Measurements from ENCODE around the gene HAT1.

The HAT1 gene

DNA sequence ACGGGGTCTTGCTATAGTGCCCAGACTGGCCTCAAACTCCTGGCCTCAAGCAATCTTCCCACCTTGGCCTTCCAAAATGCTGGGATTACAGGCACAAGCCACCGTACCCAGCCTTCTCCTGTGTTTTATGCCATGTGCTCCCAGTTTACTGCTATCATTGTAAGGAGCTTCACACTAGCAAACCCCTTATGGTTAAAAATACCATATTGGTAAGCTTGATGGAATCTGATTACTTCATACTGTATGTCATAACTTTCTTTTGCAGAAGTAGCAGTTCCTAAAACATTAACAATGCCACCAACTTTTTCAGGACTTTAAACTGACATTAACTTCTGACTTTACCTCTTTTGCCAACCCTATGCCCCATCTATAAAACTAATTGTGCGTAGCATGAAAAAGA, 36.2 kb downstream of the HAT1 start:
- H3K9me3 ChIP-seq (ENCODE audit: severe bottlenecking) = no peaks in the 10 kb centered on the region
- no peak overlapping the region for H3K27ac ChIP-seq
- TF ChIP-seq, protein P1, sequence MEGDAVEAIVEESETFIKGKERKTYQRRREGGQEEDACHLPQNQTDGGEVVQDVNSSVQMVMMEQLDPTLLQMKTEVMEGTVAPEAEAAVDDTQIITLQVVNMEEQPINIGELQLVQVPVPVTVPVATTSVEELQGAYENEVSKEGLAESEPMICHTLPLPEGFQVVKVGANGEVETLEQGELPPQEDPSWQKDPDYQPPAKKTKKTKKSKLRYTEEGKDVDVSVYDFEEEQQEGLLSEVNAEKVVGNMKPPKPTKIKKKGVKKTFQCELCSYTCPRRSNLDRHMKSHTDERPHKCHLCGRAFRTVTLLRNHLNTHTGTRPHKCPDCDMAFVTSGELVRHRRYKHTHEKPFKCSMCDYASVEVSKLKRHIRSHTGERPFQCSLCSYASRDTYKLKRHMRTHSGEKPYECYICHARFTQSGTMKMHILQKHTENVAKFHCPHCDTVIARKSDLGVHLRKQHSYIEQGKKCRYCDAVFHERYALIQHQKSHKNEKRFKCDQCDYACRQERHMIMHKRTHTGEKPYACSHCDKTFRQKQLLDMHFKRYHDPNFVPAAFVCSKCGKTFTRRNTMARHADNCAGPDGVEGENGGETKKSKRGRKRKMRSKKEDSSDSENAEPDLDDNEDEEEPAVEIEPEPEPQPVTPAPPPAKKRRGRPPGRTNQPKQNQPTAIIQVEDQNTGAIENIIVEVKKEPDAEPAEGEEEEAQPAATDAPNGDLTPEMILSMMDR (IDR thresholded peaks at IDR 0.05; ENCODE audit: low read depth, low read length) = no peak
- no peaks in the 10 kb centered on the region for H3K27me3 ChIP-seq (ENCODE audit: insufficient read depth, low read depth, severe bottlenecking)
- peaks cover 24% of the 10 kb centered on the region for H3K36me3 ChIP-seq
- no peak overlapping the region for H3K4me3 ChIP-seq (ENCODE audit: low read depth, low read length)
- no peak for DNase-seq

GRCh38 chr2:171959998-171960397, 37.7 kb downstream of the HAT1 start:
- H3K27me3 ChIP-seq (ENCODE audit: insufficient read depth, low read depth, severe bottlenecking) = no peaks in the 10 kb centered on the region
- DNase-seq = no peak
- TF ChIP-seq, protein P1 (IDR thresholded peaks at IDR 0.05; ENCODE audit: low read depth, low read length) = no peak
- H3K9me3 ChIP-seq (ENCODE audit: severe bottlenecking) = no peaks in the 10 kb centered on the region
- no peak overlapping the region for H3K4me3 ChIP-seq (ENCODE audit: low read depth, low read length)
- H3K27ac ChIP-seq = no peak overlapping the region
- H3K36me3 ChIP-seq = peaks cover 13% of the 10 kb centered on the region

DNA sequence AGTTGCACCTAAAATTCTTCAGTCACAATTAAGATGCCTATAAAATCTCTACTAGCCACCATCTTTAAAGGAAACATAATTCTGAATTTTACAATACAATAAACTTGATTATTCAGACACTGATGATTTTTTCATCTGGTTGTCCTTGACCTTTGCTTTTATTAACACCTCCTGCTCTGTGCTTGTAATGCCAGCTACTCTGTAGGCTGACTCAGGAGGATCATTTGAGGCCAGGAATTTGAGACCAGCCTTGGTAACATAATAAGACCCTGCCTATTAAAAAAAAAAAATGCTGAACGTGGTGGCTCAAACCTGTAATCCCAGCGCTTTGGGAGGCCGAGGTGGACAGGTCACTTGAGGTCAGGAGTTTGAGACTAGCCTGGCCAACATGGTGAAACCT, 38.3 kb downstream of the HAT1 start:
- TF ChIP-seq, protein P1 (IDR thresholded peaks at IDR 0.05; ENCODE audit: low read depth, low read length) = no peak
- DNase-seq = no peak
- no peaks in the 10 kb centered on the region for H3K9me3 ChIP-seq (ENCODE audit: severe bottlenecking)
- no peak overlapping the region for H3K27ac ChIP-seq
- no peak overlapping the region for H3K4me3 ChIP-seq (ENCODE audit: low read depth, low read length)
- H3K27me3 ChIP-seq (ENCODE audit: insufficient read depth, low read depth, severe bottlenecking) = no peaks in the 10 kb centered on the region
- peaks cover 11% of the 10 kb centered on the region for H3K36me3 ChIP-seq

- H3K9me3 ChIP-seq (ENCODE audit: severe bottlenecking) = no peaks in the 10 kb centered on the region
- DNase-seq = no peak
- H3K27me3 ChIP-seq (ENCODE audit: insufficient read depth, low read depth, severe bottlenecking) = no peaks in the 10 kb centered on the region
- no peak overlapping the region for H3K4me3 ChIP-seq (ENCODE audit: low read depth, low read length)
- TF ChIP-seq, protein P1 (IDR thresholded peaks at IDR 0.05; ENCODE audit: low read depth, low read length) = no peak
- H3K36me3 ChIP-seq = peaks cover 27% of the 10 kb centered on the region
- no peak overlapping the region for H3K27ac ChIP-seq
These were observed 40.9 kb downstream of the HAT1 start for GRCh38 chr2:171963198-171963597.

DNA sequence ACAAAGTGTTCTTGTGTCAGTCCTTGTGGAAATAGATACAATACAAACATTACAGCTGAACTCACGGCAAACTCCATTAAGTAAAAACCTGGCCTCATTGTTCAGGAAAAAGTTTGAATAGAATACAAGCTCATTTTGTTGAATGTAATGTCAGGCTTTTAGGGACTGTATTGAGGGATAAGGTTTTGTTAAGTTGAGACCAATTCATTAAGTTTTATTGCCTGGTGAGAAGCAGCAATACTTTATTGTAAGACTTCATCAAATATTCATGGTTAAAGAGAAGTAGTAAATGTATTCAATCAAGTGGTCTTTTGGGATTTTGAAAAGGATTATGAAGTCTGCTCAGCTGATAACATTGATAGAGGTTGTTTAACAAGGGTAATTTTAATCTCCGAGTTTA, 42.0 kb downstream of the HAT1 start:
- Histone ChIP-seq H3K27ac (no peak overlapping the region), H3K27me3 (ENCODE audit: insufficient read depth, low read depth, severe bottlenecking) (no peaks in the 10 kb centered on the region), H3K36me3 (peaks cover 35% of the 10 kb centered on the region), H3K4me3 (ENCODE audit: low read depth, low read length) (no peak overlapping the region), H3K9me3 (ENCODE audit: severe bottlenecking) (no peaks in the 10 kb centered on the region)
- no peak for DNase-seq
- TF ChIP-seq, protein P1 (IDR thresholded peaks at IDR 0.05; ENCODE audit: low read depth, low read length) = no peak

DNA sequence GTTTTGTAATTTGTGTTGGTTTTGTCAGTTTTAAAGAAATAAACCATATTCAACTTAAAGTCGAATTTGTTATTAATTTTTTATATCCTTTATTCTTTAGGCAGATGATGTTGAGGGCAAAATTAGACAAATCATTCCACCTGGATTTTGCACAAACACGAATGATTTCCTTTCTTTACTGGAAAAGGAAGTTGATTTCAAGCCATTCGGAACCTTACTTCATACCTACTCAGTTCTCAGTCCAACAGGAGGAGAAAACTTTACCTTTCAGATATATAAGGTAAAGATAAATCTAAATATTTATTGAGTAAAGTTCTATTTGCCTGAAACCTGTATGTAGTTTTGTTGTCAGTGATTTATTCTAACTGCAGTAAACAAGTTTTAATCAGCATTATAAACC, 43.0 kb downstream of the HAT1 start:
- DNase-seq = no peak
- Histone ChIP-seq H3K4me3 (ENCODE audit: low read depth, low read length) (no peak overlapping the region), H3K36me3 (peaks cover 37% of the 10 kb centered on the region), H3K27ac (no peak overlapping the region), H3K9me3 (ENCODE audit: severe bottlenecking) (no peaks in the 10 kb centered on the region), H3K27me3 (ENCODE audit: insufficient read depth, low read depth, severe bottlenecking) (no peaks in the 10 kb centered on the region)
- TF ChIP-seq, protein P1 (IDR thresholded peaks at IDR 0.05; ENCODE audit: low read depth, low read length) = no peak

All from WERI-Rb-1 (cell line).